Measurements from ENCODE around the gene AR.

AR gene

GRCh38 chrX:67673741-67674274 lies 130.0 kb downstream of the AR start:
- Histone ChIP-seq H3K9ac (ENCODE audit: low read depth, low read length, poor library complexity, severe bottlenecking) (no peak overlapping the region), H3K4me1 (ENCODE audit: insufficient read depth, low read length, poor library complexity, severe bottlenecking) (no peaks in the 10 kb centered on the region), H3K79me2 (ENCODE audit: insufficient read depth, low read length) (no peaks in the 10 kb centered on the region), H3K27me3 (ENCODE audit: insufficient read depth, low read length, poor library complexity, severe bottlenecking) (no peaks in the 10 kb centered on the region), H4K20me1 (ENCODE audit: insufficient read depth, low read length, poor library complexity, severe bottlenecking) (no peaks in the 10 kb centered on the region), H3K4me2 (ENCODE audit: low read depth, low read length, poor library complexity, severe bottlenecking) (no peak overlapping the region), H3K9me2 (replicated peaks; ENCODE audit: low read depth, low read length) (no peaks in the 10 kb centered on the region), H3K9me3 (ENCODE audit: insufficient read depth, low read depth, low read length) (no peaks in the 10 kb centered on the region), H3K36me3 (ENCODE audit: insufficient read depth, low read length) (no peaks in the 10 kb centered on the region), H3K4me3 (ENCODE audit: low read length, poor library complexity, severe bottlenecking) (no peak overlapping the region), H2AFZ (ENCODE audit: low read length) (no peak overlapping the region), H3F3A (ENCODE audit: low read depth) (no peaks in the 10 kb centered on the region)
- TF ChIP-seq EZH2phosphoT487 (IDR thresholded peaks at IDR 0.05; ENCODE audit: borderline replicate concordance), result no peak
- TF ChIP-seq, protein P1, sequence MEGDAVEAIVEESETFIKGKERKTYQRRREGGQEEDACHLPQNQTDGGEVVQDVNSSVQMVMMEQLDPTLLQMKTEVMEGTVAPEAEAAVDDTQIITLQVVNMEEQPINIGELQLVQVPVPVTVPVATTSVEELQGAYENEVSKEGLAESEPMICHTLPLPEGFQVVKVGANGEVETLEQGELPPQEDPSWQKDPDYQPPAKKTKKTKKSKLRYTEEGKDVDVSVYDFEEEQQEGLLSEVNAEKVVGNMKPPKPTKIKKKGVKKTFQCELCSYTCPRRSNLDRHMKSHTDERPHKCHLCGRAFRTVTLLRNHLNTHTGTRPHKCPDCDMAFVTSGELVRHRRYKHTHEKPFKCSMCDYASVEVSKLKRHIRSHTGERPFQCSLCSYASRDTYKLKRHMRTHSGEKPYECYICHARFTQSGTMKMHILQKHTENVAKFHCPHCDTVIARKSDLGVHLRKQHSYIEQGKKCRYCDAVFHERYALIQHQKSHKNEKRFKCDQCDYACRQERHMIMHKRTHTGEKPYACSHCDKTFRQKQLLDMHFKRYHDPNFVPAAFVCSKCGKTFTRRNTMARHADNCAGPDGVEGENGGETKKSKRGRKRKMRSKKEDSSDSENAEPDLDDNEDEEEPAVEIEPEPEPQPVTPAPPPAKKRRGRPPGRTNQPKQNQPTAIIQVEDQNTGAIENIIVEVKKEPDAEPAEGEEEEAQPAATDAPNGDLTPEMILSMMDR (conservative IDR thresholded peaks at IDR 0.05; ENCODE audit: low read length), result no peak

DNA sequence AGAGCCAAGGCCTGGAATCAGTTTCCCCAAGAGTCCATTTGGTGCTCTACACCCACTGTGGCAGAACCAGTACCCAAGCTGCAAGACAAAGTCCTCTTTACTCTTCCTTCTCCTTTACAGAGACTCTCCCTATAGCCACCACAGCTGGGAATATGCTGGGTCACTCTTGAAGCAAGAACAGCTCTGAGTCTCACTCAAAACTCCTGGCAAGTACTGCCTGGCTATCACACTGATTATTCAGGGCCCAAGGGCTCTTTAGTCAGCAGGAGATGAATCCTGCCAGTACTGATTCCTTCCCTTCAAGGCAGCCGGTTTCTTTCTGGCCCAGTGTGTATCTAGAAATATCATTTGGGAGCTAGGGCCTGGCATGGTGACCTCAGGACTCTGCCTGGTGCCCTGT lies 130.9 kb downstream of the AR start:
- Histone ChIP-seq H3K4me1 (ENCODE audit: insufficient read depth, low read length, poor library complexity, severe bottlenecking) (no peaks in the 10 kb centered on the region), H3K36me3 (ENCODE audit: insufficient read depth, low read length) (no peaks in the 10 kb centered on the region), H3K4me2 (ENCODE audit: low read depth, low read length, poor library complexity, severe bottlenecking) (no peak overlapping the region), H3K4me3 (ENCODE audit: low read length, poor library complexity, severe bottlenecking) (no peak overlapping the region), H3K9ac (ENCODE audit: low read depth, low read length, poor library complexity, severe bottlenecking) (no peak overlapping the region), H4K20me1 (ENCODE audit: insufficient read depth, low read length, poor library complexity, severe bottlenecking) (no peaks in the 10 kb centered on the region), H3K9me2 (replicated peaks; ENCODE audit: low read depth, low read length) (no peaks in the 10 kb centered on the region), H3F3A (ENCODE audit: low read depth) (no peaks in the 10 kb centered on the region), H3K27me3 (ENCODE audit: insufficient read depth, low read length, poor library complexity, severe bottlenecking) (no peaks in the 10 kb centered on the region), H3K9me3 (ENCODE audit: insufficient read depth, low read depth, low read length) (no peaks in the 10 kb centered on the region), H3K79me2 (ENCODE audit: insufficient read depth, low read length) (no peaks in the 10 kb centered on the region), H2AFZ (ENCODE audit: low read length) (no peak overlapping the region)
- TF ChIP-seq EZH2phosphoT487 (IDR thresholded peaks at IDR 0.05; ENCODE audit: borderline replicate concordance), result no peak
- TF ChIP-seq, protein P1 (conservative IDR thresholded peaks at IDR 0.05; ENCODE audit: low read length), result no peak

- Histone ChIP-seq H3K36me3 (ENCODE audit: insufficient read depth, low read length) (no peaks in the 10 kb centered on the region), H3K27me3 (ENCODE audit: insufficient read depth, low read length, poor library complexity, severe bottlenecking) (no peaks in the 10 kb centered on the region), H2AFZ (ENCODE audit: low read length) (no peak overlapping the region), H3K9me3 (ENCODE audit: insufficient read depth, low read depth, low read length) (no peaks in the 10 kb centered on the region), H3K4me3 (ENCODE audit: low read length, poor library complexity, severe bottlenecking) (no peak overlapping the region), H3K9ac (ENCODE audit: low read depth, low read length, poor library complexity, severe bottlenecking) (no peak overlapping the region), H3K79me2 (ENCODE audit: insufficient read depth, low read length) (no peaks in the 10 kb centered on the region), H3K9me2 (replicated peaks; ENCODE audit: low read depth, low read length) (no peaks in the 10 kb centered on the region), H3F3A (ENCODE audit: low read depth) (no peaks in the 10 kb centered on the region), H3K4me2 (ENCODE audit: low read depth, low read length, poor library complexity, severe bottlenecking) (no peak overlapping the region), H4K20me1 (ENCODE audit: insufficient read depth, low read length, poor library complexity, severe bottlenecking) (no peaks in the 10 kb centered on the region), H3K4me1 (ENCODE audit: insufficient read depth, low read length, poor library complexity, severe bottlenecking) (no peaks in the 10 kb centered on the region)
- TF ChIP-seq, protein P1 (conservative IDR thresholded peaks at IDR 0.05; ENCODE audit: low read length), result no peak
- TF ChIP-seq EZH2phosphoT487 (IDR thresholded peaks at IDR 0.05; ENCODE audit: borderline replicate concordance), result no peak
Measured at GRCh38 chrX:67684136-67684535, 140.3 kb downstream of the AR start.

Measured in Loucy (cell line).